GM19239 (cell line): Measurements from ENCODE around the gene DCTD.

Experiments
- DNase-seq: peaks from one replicate; pipeline ENCODE4 v3.0.0; 2011; ENCODE audit warnings: low spot score; ENCODE audit not compliant: insufficient read length
- FAIRE-seq: peaks from 2 replicates; lab custom pipeline; 2011; peaks lifted over from hg19 to GRCh38; lab: Jason Lieb, UNC

The DCTD gene

DNA sequence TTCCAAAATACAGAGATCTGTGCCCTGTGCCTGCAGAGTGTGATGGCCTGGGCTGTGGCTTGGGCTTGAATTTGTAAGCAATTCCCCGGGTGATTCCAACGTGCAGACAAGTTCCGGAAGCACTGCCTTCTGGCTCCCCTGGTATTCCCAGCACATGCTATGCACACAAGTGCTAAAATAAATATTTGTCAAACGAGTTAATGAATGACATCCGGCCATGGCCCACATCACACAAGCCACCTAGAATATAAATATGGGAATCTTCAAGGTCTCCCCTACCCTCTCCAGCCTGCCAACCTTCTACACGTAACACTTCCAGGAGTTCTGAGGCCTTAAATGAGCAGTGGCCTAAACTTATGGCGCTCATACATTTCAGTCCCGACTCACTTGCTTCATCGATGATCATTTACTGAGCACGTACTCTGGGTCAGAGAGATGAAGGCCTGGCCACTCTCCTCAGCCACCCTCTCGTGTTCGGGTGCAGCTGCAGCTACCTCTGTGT lies 21.3 kb downstream of the DCTD start:
- DNase-seq (no peak), FAIRE-seq (no peak)

DNA sequence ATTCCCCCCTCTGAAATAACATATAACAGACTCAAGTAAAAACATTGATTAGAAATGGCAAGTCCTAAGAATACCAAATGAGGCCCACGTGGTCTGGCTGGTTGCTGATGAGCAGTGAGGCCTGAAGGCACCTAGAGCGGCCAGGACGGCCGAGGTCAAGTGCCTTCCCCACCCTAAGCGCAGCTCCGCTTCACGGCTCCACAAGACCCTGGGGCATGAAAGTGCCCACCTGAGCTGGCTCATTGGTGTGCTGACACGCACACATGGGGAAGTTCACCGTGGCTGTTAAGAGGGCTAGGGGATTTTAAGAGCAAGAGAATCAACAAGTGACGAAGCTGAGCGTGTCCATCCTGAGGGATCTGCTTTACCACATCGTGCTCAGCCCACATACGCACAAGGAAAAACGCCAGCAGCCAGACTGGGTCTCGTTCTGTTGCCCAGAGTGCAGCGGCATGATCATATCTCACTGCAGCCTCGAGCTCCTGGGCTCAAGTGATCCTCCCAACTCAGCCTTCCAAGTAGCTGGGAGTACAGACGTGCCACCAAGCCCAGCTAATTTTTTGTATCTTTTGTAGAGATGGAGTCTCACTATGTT lies 22.4 kb downstream of the DCTD start:
- no peak for FAIRE-seq
- DNase-seq, result no peak

DNA sequence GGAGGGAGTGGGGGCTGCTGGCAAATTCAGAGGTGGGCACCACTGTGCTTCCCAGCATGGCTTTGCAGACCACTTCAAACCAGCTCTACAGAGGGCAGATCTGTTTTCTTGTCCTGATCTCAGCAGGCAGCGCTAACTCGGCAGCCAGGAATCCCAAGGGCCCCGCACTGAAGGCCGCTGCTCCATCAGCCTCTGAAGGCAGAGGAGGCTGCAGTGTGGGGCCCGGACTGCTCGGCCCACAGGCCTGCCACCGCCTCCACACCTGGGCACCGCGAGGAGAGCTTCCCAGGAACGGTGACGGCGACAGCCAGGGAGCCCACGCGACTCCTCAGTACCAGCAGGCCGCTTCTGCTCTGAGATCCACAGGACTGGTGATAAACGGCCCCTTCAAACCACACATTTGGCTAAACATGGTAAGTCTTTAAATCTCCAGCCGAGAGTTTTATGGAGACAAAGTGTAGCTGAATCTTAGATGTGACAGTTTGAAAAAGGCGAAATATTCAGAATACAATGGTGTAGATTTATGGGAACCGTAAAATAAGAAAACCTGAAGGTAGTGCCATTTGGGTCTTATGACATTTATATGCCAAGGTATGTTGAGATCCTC lies 23.6 kb downstream of the DCTD start:
- FAIRE-seq (no peak), DNase-seq (no peak)

DNA sequence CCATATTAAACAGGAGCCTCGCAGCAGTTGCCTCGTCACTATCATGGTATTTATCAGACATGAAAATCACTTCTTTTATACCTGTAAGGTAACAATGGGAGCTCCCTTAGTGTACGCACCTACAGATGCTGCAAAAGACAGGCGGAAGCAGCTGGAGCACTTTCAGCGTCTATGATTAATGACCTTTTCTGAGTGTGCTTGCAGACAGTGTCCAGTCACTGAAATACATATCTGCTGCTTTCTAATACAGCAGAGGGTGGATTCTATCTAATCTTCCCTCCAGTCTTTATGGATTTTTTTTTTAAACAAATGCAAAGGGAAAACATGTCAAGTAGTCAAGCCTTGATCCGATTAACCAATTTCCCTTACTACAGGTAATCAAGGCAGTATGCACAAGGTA lies 24.1 kb downstream of the DCTD start:
- no peak for FAIRE-seq
- DNase-seq, result no peak

DNA sequence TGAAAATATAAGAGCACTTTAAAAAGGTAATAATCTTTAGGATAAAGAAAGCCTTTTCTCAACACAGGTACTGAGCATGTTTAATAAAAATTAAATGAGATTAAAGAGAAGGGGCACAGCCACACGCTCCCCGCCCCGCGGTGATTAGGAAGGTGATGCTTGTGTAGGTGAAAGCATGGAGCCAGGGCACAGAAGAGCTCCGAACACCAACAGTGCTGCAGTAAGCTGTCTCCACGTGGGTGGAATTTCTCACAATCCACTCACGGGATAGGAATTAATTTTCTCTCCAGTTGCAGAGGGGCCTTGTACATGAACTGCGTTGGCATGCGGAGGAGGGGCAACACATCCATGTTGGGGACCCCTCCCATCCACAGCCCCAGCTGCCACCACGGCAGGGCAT lies 27.0 kb downstream of the DCTD start:
- DNase-seq (no peak), FAIRE-seq (no peak)

DNA sequence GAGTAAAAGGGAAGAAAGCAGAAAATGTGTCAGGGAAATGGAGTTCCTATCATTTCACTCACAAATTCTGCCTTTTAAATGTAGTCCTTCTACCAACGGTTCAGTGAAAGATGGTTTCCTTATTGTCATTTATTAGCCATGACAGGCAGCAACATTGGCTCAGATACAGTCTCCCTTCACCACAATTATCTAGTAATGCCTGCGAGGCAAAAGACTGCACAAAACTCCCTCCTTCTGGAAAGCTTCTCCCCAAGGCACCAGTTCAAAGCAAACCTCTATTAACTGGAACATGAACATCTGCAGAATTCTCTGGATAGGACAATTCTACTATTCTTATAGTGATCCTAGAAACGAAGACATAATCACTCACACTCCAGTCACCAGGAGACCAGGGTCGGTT lies 28.3 kb downstream of the DCTD start:
- FAIRE-seq, result no peak
- no peak for DNase-seq

DNA sequence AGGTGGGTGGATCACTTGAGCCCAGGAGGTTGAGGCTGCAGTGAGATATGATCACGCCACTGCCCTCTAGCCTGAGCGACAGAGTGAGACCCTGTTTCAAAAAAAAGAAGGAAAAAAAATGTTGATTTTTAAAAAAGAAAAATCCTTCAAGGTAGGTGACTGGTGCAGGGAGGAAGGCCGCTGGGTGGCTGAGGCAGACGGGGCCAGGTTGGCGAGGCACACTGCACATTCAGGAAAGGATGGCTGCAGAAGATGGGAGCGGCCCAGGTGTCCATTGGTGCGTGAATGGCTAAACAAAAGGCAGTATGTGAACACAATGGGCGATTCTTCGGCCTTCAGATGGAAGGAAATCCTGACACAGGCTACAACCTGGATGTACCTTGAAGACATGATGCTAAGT lies 30.4 kb downstream of the DCTD start:
- DNase-seq (no peak), FAIRE-seq (no peak)

DNA sequence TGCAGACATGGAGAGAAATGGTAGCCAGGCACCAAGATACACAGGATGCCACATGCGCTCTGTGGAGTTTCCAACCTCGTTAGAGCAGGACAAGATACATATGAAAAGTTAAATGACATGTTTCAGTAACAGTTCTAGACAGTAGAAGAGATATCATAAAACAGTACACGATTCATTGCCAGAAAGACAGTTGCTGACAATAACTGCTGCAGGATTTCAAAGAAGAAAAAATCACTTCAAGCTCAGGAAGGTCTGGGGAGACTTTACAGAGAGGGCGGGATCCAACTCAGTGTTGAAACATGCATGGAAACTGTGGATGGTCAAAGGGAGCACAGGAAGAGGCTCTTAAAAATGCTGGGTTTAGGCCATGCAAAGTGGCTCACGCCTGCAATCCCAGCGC lies 31.0 kb downstream of the DCTD start:
- DNase-seq, result no peak
- no peak for FAIRE-seq

DNA sequence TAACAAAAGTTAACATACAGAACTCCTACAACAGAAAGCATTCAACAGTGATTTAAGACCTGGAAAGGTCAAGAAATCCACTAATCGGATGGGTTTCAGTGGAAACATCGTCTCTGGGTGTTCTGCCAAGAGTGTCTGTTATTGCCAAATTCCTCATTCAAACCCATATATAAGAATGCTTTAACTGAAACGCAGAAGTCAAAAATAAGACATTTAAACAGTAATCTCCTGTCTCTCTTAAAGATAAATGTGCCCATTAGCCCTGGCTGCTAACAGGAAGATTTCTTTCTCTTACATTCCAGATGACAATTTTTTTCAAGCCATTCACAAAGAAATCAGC lies 31.5 kb downstream of the DCTD start:
- no peak for DNase-seq
- no peak for FAIRE-seq

DNA sequence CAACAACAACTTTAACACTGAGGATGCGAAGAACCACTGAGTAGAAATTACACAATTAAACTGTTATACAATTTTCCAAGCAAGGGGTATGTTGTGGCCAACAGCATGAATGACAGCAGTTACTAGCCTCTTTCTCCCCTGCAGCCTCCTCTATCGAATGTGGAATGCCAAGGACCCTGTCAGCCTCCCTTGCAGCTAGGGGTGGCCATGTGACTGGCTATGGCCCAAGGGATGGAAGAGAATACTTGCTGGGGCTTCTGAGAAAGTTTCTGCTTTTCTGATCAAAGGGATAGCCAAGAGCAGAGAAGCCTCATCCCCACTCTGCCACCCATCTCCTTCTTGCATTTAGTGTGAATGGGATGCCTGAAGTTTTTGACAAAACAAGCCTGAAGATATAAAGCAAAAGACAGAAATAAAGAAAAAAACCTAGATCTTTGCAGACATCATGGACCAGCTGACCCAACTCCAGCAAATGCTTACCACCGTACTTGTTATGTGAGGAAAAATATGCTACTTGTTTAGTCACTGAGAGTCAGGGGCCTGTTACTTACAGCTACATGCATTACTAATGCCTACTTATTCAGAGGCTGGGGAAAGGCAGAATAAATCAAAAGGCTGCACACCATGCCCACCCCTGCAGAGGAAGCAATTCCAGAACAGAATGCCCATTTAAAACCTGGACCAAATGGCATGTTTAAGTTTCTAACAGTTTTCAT lies 32.0 kb downstream of the DCTD start:
- FAIRE-seq, result no peak

DNA sequence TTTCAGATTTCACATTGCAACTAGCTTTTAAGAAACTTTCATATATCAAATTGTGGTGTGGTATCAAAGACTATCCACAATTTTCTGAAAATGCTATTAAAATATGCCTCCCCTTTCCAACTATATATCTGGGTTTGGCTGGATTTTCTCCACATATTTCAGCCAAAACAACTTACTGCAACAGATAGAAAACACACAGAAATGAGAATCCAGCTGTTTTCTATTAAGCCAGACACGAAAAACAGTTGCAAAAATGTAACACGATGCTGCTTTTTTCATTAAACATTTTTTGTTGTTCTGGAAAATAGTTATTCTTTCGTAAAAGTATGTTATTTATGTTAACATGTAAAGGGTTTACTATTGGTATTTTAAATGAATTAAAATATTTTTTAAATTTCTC lies 33.1 kb downstream of the DCTD start:
- FAIRE-seq (no peak), DNase-seq (no peak)

More for the DNA sequence above, 32.0 kb downstream of the DCTD start:
- DNase-seq, result no peak

DNA sequence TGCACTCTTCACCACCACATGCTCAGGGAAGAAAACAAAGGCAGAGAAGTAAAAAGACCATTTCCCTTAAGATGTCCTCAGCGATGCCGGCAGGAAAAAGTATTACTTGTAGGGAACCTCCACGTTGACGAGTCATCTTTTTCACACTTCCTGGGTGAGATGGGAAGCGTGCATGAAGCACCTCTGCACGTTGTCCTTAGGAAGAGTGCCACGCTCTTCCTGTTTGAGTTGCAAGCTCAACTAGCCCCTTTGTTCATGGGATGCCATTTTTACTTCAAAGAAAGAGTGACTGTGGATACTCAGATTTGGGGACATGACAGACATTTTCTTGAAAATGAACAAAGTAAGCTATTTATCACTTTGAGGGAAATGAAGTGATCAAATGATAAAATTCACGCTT lies 33.8 kb downstream of the DCTD start:
- DNase-seq (no peak), FAIRE-seq (no peak)

DNA sequence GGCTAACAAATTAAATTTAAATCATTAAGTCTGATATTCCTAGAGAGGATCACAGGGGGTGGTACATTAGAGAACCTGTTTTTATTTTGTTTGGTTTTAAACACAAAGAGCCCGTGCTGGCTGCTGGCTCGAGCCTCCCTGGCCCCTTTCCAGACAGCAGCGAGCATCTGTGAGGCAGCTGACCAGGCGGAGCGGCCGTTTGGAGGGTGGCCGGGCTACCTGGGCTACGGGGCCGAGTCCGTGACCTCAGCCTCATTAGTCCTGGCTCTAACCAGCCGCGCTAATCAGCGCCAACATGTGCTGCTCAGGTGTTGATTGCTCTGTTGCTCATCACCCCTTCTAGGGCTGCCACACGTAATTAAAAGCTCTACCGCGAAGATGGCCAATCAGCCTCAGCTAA lies 35.3 kb downstream of the DCTD start:
- no peak for DNase-seq
- no peak for FAIRE-seq

DNA sequence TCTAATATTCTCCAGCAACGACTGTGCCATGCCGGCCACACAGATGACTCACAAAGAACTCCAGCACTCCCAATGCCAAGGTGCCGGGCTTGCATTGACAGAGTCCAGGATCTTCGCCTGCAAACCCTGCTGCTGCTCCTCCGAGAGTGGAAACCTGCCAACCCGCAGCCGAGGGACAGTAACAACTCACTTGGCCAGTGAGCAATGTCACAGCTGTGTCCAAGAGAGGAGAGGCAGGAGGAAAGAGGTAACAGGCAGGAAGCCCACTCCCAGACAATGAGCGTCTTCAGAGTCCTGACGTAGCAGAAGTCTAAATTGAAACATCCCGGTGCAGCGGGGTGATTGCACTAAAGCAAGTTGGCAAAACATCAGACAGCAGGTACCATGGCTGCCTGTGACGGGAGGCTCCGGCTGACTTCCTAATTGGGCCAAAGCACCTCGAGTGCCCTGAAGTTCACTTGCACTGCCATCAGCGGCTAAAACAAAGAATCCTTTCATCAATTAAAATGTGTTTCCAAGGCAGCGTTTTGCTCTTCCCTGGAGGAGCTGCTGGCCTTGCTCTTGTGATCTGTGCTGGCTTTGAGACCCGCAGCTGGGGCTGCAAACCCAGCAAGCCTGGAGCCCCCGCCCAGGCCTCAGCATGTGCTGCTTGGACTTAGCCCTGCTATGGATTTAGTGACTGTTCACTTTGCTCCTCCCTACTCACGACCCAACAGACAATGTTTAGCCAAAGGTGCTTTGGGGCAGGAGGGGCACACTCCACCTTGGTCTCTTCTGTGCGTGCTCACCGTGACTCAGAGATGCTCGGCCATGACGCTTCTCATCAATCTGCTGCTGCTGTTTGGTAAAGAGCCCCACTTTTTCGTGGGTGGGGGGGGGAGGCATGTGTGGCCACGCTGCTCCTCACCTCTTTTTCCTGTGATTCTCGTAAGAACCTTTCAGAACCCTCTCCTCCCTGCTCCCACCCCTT lies 36.5 kb downstream of the DCTD start:
- DNase-seq (no peak), FAIRE-seq (no peak)

DNA sequence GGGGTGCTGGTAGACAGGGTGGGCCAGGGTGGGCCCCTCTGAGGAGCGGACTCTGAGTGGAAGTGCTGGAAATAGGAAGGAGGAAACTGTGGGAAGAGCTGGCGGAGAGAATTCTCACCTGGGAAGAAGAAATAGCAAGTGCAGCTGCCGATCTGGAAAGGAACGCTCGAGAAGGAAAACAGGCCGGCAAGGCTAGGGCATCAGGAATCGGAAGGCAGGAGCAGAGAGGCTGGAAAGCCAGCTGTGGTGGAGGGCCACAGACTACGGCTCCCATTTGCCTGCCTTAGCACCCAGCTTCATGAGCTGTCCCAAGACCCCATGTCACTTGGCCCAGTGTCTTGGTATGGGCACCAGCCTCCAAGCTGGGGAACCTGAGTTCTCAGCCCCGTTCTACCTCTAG lies 37.3 kb downstream of the DCTD start:
- DNase-seq (no peak), FAIRE-seq (no peak)

DNA sequence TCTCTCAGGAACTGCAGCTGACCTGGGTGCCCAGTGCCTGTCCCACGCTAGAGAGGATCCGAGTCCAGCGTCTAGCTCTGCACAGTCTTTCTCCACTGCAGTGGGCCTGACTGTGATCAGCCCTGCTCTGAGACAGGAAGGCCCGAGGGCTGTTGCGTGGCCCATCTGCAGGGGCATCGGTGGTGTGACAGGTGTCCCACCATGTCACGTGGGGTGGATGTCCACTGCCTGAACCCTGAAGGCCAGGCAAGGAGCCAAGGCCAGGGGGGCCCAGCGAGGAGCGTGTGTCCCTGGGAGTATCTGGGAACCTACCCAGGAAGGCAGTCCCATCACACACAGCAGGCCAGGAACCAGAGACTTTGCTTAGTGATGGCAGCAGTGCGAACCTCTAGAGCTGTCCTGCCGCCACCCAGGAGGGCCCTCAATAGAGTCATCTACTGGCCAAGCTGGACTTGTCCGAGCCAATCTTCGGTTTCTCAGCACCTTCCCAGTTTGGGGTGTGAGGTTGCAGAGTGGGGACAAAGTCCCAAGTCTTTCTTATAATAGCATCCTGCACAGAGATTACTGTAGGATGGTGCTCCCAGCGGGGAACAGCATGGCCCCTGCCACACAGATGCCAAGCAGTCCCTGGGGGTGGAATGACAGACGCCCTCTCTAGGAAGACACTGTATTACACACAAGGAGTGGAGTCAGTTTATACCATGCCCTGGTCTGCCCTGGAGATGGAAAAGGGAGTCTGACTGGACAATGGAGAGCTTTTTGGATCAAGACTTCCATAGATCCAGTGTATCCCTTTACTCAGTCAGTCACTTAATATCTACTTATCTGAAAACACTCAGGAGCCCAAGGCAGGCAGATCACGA lies 38.3 kb downstream of the DCTD start:
- no peak for FAIRE-seq
- no peak for DNase-seq

DNA sequence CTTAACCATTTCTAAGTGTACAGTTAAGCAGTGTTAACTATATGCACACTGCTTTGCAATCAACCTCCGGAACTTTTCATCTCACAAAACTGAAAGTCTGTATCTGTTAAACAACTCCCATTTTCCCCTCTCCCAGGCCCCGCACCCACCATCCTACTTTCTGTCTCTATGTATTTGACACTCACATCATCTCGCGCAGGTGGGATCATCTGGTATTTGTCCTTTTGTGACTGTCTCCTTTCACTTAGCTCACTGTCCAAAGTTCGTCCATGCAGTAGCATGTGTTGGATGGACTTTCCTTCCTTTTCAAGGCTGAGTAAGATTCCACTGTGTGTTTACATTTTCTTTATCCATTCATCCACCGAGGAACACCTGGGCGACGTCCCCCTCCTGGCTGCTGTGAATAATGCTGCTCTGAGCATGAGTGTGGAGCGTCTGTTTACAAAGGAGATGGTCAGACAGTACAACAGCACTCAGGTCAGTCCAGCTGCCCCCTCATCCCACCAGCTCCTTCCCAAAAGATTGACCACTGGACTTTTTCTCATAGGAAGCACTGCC lies 39.8 kb downstream of the DCTD start:
- FAIRE-seq, result no peak
- no peak for DNase-seq

DNA sequence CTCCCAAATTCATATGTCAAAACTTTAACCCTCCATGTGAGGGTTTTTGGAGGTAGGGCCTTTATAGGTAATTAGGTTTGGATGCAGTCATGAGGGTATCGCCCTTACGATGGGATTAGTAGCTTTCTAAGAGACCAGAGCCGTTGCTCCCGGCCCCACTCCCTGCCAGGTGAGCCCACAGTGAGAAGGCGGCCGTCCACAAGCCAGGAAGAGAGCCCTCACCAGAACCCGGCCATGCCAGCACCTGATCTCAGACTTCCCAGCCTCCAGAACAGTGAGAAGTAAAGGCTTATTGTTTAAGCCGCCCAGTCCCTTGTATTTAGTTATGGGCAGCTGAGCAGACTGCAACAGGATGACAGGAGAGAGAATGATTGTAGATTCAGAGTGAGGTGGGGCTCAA lies 40.8 kb downstream of the DCTD start:
- DNase-seq (no peak), FAIRE-seq (no peak)
